Ramos (cell line): ENCODE data around the gene UBE2O.

Experiments
- in situ Hi-C: fragments of 300-500 bp; cut with MboI; formaldehyde crosslinking; loops from one replicate; pipeline ENCODE4 v1.14.3; 2022; ENCODE audit warnings: low sequenced_read_pairs; ENCODE audit not compliant: unreplicated experiment

Gene UBE2O

DNA sequence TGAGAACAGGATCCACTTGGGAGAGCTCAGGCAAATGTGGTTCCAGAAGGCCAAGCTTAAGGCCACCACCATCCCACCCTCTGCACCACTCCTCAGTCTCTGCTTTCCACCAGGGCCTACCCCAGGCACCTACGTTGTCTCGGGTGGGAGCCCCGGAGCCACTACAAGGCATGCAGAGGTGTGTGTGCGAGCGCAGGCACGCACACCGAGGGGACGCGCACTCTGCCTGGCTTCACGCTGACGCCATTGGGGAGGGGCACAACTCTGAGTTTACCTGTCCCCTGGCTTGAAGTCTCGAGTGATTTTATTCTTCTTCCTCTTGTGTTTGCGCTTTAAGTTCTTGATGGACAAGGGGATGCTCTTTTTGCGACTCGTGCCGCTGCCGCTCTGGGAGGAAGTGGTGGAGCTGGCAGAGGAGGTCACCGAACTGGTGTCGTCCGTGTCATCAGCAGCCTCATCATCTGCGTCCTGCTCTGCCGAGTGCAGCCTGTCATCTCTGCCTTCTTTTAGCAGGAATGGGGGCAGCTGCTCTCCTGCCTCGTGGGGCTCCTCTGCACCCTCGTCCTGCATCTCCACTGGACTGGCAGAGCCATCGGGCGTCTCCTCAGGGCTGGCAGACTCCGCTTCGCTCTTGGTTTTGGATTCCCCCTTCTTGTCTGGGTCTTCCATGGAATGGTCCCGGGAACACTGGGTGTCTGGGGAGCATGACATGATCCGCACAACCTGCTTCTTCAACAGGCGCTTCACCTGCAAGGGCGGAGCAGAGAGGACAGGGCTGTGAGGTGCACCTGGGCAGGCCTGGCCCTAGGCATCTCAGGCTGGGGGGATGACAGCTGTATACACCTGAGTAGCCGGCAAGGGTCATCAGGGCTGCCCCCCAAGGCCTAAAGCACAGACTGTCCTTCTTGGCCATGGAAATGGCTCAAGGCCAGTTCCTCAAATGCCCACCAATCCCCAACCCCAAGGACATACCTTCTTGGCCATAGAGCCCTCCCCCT is 53.5 kb downstream of the UBE2O start:
- in situ Hi-C loops = loop anchor here (5.0 kb wide), 1 partner anchor 97 kb away; no protein-coding TSS in a partner anchor

DNA sequence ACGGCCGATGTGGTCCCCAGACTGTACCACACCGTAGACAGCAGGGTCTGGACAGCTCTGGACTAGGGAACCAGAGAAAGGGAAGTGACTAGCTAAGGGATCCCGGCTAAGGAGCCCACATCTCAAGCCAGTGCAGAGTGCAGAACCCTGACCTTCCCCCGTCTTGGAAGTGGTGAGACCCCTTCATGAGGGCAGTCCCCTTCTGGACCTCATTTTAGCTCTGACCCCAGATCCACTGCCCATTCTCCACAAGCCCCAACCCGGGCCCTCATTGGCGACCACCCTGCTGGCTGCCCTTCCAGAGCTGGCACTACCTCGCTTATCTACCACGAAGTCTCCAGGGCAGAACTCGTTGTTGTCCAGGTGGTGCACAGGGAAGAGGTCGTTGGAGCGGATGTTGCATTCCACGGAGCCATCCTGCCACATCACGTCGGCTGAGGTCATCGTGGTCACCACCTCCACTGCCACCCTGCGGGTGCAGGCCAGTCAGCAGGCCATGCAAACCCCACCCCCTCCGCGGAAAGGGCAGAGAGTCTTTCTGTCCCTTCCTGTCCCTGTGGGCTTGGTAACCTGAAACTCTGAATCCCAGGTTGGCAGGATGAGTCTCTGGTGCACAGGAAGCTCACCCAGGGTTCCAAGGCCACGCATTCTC is 54.3 kb downstream of the UBE2O start:
- in situ Hi-C loops = loop anchor here (5.0 kb wide), 1 partner anchor 96 kb away; no protein-coding TSS in a partner anchor

DNA sequence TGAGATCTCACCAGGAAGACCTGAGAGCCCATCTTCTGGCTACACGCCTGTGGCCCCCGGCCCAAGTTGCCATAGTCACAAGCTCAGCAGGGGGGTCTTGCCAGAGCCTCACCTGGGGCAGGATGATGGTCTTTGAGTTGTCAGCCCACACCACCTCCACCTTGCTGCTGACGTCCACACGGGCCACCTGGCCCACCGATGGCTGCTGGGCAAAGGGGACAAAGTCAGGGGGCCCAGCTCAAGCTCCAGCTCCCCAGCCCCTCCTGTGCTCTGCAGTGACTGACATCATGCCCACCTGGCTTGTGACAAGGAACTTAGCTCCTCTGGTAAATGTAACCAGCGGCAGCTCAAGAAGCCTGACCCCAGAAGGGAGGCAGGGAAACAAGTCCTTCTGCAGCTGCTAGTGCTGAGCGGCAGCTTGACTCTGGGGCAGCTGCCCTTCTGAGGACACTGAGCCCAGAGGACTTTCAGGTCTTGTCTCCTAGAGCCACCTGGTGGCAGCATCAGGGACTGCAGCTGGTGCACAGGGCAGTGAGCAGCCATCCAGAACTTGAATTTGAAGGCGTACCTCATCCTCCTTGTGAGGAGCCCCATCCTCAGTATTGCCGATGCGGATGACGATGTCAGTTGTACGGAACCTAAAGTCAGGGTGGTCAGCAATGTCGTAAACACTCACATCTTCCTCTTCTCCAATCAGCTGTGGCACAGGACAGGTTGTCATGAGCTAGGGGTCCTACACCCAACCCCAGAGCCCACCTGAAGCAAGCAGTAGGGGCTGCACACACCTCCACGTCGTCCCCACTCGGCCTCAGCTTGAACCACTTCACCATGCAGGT is 55.0 kb downstream of the UBE2O start:
- in situ Hi-C loops = loop anchor here (5.0 kb wide), 1 partner anchor 96 kb away; no protein-coding TSS in a partner anchor

DNA sequence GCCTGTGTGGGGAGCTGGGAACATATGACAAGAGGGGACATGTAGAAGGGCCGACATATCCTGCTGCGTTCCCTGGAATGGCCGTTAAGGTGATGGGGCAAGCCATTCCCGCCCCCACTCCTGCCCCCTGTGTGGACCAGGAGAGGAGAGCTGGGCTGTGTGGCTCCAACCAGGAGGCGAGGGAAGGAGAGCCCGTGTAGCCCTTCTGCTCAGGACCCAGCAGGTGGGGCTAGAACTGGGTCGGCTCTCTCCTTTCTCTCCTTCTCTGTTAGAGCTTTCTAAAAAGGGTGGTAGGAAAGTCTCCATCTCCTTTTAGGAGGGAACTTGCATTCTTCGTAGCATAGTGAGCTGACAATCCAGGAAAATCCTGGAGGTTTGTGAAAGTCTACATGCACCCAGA is 55.8 kb downstream of the UBE2O start:
- in situ Hi-C loops = loop anchor here (5.0 kb wide), 1 partner anchor 95 kb away; no protein-coding TSS in a partner anchor

DNA sequence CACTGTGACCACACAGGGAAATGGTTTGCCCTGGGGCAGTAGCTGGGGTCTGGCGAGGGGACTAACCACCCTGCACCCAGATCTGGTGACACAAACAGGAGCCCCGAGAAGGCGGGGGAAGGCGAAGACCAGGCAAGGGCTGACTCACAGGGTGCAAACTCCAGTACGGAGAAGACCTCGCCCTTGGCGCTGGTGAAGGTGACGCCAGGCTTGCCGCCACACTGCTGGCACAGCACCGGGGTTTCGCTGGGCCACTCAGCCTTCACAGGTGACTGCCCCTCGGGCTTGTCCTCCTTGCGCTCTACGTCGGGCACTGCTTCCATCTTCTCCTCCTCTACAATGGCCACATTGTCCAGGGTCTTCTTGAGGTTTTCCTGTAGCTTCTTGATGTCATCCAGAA is 57.0 kb downstream of the UBE2O start:
- in situ Hi-C loops = loop anchor here (5.0 kb wide), 1 partner anchor 94 kb away; no protein-coding TSS in a partner anchor

DNA sequence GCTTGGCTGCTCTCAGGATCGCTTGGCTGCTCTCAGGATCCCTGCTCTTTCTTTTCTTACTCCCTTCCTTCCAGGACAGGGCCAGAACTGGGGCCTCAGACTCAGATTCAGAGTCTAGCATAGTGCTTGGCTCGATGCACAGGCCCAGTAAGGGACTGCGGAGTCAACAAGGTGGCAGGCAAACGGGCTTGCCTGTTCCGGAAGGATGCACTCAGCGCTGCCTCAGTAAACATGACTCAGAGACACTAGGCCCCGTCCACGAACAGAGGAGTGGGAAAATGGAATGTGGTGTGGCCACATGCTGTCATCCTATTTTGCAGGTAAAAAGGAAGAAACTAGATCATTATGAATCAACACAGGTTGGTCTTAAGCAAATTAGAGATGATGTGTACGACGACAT is 58.8 kb downstream of the UBE2O start:
- in situ Hi-C loops = no loop called here

DNA sequence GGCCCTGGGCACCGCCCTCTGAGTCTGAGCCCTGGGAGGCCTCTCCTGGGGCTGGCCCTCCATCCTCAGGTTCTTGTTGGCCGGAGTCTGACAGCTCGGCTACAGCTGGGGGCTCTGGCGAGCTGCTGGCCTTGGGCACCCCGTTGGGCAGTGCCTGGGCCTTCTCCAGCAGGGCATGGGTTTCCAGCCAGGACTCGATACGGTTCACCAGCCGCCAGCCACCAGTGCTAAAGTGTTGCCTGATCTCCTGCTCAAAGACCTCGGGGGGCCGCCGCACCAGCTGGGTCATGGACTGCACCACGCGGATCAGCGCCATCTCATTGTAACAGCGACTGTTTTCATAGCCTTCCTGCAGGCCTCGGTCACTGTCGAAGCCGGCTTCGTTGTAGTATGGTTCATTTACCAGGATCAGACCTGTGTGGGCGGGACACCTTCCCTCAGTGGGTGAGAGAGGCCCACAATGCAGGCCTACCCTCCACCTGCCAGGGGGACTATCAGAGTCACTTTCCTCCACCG is 61.7 kb downstream of the UBE2O start:
- in situ Hi-C loops = no loop called here

DNA sequence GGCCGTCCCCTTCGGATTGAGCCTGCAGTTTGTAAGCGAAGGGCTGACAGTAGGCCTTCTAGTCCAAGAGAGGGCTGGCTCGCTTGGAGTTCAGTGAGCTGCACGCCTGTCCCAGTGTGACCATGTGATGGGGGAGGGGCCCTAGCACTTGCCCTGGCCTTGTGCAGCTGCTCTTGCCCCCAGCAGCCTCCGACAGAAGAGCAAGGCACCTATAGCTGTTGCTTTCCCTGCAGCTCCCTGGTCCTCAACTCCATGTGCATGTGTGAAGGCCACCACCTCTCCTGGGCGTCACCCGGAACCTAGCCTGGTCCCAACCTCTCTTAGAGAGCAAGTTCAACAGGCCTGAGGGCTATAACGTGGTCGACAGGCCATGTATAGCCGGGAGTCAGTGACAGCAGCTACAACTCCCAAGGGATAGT is 62.9 kb downstream of the UBE2O start:
- in situ Hi-C loops = no loop called here

DNA sequence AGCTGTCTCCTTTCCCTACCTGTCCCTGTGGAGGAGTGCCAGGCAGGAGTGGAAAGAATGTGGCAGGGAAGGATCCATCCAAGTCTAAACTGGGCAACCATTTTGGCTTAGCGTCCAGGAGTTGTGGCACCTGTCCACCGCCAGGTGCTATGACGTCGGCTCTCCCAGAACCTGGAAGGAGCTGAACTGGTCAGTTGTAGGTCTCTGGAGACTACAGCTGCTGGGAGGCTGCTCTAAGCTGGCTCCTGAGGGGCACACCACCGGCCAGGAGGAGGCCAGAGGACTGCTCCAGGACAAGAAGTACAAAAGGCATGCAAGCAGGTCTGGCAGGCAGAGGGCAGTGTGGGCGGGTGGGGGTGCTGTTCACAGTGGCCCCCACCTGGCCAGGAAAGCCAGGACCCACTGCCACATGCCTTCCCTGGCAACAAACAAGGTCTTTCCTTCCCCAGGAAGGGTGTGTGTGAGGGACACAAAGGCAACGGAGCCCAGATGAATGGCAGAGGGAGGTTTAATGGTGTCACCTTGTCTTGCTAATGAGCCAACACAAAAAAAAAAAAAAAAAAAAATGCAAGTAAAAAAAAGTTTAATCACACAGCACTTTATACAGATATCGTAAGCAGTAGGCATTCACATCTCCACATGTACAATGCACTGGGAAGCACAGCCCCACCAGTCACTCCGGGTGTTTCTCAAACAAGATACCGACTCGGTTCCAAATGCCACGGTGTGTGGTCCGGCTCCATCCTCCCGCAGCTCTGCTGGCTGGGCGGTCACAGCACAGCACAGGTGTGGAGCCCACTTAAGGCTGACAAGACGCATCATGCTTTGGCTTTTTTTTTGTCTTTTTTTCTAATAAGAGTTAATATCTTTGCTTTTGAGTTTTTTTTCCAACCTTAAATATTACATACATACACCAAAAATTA is 63.7 kb downstream of the UBE2O start:
- in situ Hi-C loops = no loop called here

DNA sequence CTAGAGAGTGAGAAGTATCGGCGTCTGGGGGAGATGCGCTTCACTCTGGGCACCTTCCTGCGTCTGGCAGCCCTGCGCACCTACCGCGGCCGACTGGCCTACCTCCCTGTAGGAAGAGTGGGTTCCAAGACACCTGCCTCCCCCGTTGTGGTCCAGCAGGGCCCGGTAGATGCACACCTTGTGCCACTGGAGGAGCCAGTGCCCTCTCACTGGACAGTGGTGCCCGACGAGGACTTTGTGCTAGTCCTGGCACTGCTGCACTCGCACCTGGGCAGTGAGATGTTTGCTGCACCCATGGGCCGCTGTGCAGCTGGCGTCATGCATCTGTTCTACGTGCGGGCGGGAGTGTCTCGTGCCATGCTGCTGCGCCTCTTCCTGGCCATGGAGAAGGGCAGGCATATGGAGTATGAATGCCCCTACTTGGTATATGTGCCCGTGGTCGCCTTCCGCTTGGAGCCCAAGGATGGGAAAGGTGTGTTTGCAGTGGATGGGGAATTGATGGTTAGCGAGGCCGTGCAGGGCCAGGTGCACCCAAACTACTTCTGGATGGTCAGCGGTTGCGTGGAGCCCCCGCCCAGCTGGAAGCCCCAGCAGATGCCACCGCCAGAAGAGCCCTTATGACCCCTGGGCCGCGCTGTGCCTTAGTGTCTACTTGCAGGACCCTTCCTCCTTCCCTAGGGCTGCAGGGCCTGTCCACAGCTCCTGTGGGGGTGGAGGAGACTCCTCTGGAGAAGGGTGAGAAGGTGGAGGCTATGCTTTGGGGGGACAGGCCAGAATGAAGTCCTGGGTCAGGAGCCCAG is 65.8 kb downstream of the UBE2O start:
- in situ Hi-C loops = no loop called here

DNA sequence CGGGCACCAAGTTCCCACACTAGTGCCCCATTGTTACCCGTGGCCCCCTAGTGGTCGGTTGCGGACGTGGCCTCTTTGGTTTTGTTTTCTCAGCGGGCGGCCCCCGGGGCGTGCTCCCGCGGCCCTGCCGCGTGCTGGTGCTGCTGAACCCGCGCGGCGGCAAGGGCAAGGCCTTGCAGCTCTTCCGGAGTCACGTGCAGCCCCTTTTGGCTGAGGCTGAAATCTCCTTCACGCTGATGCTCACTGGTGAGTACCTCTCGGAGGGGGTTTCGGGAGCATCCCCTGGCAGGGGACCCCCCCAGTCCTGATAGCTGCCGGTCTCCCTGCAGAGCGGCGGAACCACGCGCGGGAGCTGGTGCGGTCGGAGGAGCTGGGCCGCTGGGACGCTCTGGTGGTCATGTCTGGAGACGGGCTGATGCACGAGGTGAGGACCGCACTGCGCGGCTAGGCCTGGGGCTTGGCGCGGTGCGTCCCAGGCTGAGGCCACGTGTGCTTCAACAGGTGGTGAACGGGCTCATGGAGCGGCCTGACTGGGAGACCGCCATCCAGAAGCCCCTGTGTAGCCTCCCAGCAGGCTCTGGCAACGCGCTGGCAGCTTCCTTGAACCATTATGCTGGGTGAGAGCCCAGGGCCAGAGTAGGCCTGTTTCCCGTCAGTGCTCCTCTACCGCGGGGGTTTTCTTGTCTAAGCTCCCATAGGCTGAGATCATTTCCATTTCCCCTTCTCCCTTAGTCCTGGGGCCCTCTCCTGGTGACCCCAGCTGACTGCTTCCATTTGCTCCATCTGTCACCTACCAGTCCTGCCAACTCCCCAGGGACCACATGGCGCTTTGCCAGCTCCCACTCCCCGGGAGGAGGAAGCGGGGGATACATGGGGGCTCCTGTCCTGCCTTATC is 66.8 kb downstream of the UBE2O start:
- in situ Hi-C loops = no loop called here

DNA sequence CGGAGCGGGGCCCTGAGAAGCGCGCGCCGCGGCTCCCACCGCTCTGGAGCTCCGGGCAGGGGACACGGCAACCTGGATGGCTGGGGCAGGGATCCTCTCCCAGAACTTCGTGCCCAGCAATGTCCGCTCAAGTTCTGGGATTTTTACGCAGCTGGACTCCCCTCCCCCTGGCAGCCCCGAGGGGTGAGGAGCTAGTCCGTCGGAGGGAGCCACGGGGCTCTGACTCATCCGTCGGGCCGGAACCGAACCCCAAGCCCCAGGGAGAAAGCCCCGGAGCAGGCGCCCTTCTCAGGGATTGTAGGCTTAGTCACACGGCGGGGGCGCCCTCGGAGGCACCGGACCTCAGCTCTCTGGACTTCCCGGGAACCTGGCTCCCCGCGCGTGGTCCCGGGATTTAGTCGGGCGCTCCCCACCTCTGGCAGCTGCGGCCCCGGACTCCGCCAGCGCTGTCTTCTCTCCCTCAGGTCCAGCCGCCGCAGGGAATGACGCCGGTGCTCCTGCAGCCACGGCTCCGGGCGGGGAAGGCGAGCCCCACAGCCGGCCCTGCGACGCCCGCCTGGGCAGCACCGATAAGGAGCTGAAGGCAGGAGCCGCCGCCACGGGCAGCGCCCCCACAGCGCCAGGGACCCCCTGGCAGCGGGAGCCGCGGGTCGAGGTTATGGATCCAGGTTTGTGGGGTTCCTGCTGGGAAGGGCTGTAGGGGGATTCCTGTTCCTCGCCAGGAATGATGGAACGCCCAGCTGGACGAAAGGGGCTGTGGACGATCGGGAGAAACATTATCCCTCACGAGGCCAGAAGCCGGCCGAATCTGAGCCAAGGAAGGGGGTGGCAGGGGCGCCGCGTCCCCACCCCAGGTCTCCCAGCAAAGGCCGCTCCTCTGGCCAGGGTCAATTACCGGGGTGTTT is 67.7 kb downstream of the UBE2O start:
- in situ Hi-C loops = no loop called here

DNA sequence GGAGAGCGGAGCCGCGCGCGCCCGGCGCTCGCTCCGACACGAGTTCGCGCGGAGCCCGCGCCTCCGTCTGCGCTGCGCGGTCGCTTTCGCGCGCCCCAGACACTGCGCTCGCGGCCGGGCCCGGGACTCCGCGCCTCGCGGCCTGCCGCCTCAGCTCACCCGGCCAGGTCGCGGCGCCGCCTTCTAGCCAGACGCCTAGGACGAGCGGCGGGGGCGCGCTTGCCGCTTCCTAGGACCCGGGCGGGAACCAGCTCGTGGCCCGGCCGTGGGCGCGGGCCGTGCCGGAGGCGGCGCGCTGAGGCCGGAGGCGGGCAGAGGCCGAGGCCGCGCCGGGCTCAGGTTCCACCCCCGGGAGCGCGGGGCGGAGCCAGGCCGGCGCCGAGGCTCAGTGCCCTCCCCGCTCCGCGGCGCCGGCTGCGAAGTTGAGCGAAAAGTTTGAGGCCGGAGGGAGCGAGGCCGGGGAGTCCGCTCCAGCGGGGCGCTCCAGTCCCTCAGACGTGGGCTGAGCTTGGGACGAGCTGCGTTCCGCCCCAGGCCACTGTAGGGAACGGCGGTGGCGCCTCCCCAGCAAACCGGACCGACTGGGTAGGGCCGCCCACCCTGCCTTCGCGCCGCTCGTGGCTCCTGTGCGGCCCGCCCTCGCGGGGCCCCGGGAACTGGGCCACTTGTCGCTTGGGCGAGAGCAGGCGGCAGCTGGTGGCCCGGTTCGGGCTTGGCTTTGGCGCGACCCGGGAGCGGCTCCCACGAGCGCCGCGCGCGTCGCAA is 68.5 kb downstream of the UBE2O start, which contains the start of gene SPHK1:
SPHK1 (plus strand) TSS at position 388 of the 765 bp plus-strand sequence. CDS start 1,036 bp downstream, outside the sequence.
- in situ Hi-C loops = no loop called here

DNA sequence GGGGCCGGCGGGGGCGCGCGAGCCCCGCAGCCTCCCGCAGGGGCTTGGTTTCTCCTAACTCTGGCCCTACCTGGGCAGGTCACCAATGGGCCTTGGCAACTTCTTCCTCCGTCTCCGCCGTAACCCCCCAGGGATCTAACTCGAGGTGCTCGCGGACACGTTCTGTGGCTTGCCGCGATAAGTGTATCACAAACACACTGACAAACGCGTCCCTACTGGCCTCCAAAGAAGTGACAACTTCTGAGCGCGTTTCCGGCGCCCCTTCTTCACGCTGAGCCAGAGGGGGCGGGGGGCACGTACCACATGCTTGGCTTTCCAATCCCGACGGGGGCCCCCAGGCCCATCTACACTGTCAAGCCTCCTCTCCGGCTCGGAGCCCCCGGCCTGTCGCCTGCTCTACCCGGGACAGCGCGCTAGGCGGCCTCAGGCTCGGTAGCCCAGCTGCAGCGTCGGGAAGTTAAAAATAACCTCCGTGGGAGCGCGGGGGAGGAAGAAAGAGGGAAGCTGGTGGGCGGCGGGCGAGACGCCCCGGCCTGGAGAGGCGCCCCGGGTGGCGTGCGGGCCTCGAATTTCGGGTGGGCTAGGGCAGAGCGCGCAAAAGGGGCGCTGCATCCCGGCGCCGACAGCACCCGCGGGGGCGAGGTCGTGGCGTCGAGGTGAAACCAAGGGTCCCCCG is 69.3 kb downstream of the UBE2O start:
- in situ Hi-C loops = no loop called here
